ENCODE results near the gene SPG21.

The SPG21 gene

GRCh38 chr15:64928626-64929220 lies 61.0 kb downstream of the SPG21 start:
- Histone ChIP-seq H3K4me2 (ENCODE audit: low read length) (peak overlapping the region; percentile 31), H3K4me3 (ENCODE audit: low read depth, low read length) (no peak overlapping the region), H3K9me3 (ENCODE audit: control insufficient read depth, low read length) (no peaks in the 10 kb centered on the region), H3K27ac (peak overlapping the region; percentile 67), H3K36me3 (ENCODE audit: control insufficient read depth, insufficient read depth, low read length) (no peaks in the 10 kb centered on the region), H3K9ac (no peak overlapping the region), H3K27me3 (ENCODE audit: control insufficient read depth, insufficient read depth, low read length) (no peaks in the 10 kb centered on the region), H3K4me1 (peaks cover 9% of the 10 kb centered on the region), H2AFZ (no peak overlapping the region), H3K79me2 (no peaks in the 10 kb centered on the region)
- TF ChIP-seq CTCF (IDR thresholded peaks at IDR 0.05) = no peak

GRCh38 chr15:64926661-64927060 lies 63.1 kb downstream of the SPG21 start:
- no peak overlapping the region for H3K4me2 ChIP-seq (ENCODE audit: low read length)

DNA sequence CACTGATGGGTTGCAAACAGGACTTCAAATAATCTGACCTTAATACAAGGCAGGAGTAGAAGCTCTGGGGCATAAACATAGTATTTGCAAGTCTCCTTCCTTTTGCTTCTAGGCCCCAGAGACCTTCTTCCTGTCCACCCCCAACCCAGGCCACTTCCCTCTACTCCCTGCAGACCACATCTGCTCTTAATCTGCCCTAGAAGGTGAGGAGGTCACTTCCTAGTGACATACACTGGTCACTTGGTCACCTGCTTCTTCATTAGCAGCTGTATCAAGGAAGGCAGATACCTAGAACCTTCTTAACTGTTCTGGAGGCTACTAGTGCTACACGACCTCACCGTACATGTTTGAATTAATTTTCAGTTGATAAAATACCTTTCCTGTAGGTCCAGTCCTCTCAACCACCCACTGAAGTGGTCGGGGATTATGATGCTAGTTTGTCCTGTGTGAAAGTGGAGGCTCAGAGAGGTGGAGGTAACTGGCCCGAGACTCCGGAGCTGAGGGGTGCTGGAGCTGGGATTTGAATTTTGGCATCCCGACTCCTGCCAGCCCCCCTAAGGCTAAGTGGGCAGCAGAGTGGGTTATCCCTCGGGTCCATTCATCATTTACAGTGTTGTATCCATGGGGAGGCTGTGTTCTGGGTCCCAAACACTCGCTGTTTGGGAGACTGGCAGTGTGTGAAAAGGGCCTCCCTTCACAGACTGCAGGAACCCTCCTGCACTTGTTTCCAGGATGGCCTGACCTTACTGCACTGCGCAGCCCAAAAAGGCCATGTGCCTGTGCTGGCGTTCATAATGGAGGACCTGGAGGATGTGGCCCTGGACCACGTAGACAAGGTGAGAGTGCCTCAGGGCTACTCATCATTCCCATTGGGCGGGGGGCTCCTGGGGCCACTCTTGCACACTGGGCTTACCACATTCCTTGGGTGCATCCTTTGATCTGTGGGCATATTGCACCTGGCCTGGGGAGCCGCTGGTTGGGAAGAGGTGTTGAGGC lies 64.1 kb downstream of the SPG21 start:
- no peak overlapping the region for H3K4me3 ChIP-seq (ENCODE audit: low read depth, low read length)
- H3K27ac ChIP-seq = no peak overlapping the region
- H3K36me3 ChIP-seq (ENCODE audit: control insufficient read depth, insufficient read depth, low read length) = no peaks in the 10 kb centered on the region
- no peak for TF ChIP-seq CTCF (IDR thresholded peaks at IDR 0.05)
- no peaks in the 10 kb centered on the region for H3K9me3 ChIP-seq (ENCODE audit: control insufficient read depth, low read length)
- no peaks in the 10 kb centered on the region for H3K27me3 ChIP-seq (ENCODE audit: control insufficient read depth, insufficient read depth, low read length)
- peaks cover 9% of the 10 kb centered on the region for H3K4me1 ChIP-seq
- no peak overlapping the region for H3K9ac ChIP-seq
- H3K4me2 ChIP-seq (ENCODE audit: low read length) = no peak overlapping the region
- no peak overlapping the region for H2AFZ ChIP-seq
- H3K79me2 ChIP-seq = no peaks in the 10 kb centered on the region

More at GRCh38 chr15:64926661-64927060, 63.1 kb downstream of the SPG21 start:
- Histone ChIP-seq H3K9me3 (ENCODE audit: control insufficient read depth, low read length) (no peaks in the 10 kb centered on the region), H2AFZ (no peak overlapping the region), H3K27me3 (ENCODE audit: control insufficient read depth, insufficient read depth, low read length) (no peaks in the 10 kb centered on the region), H3K4me3 (ENCODE audit: low read depth, low read length) (no peak overlapping the region), H3K4me1 (peaks cover 9% of the 10 kb centered on the region), H3K27ac (no peak overlapping the region), H3K36me3 (ENCODE audit: control insufficient read depth, insufficient read depth, low read length) (no peaks in the 10 kb centered on the region), H3K79me2 (no peaks in the 10 kb centered on the region), H3K9ac (no peak overlapping the region)
- no peak for TF ChIP-seq CTCF (IDR thresholded peaks at IDR 0.05)

DNA sequence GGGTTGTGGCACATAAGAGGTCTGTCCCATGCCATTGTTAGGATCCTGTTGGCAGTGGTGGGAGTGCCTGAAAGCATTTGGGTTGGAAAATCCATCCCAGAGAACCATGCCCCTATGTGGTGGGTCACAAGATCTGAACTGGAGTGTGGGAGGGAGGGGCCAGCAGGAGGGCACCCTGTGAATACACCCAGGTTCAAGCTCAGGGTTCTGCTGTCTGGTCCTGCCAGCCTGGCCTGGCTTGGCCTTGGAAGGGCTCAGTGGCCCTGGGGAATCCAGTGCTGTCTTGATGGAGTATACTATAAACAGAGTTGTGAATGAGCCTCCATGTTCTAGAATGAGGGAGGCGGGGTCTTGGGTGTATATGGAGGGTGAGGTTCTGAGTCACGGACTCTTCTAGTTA lies 66.2 kb downstream of the SPG21 start:
- H3K27me3 ChIP-seq (ENCODE audit: control insufficient read depth, insufficient read depth, low read length) = no peaks in the 10 kb centered on the region
- H2AFZ ChIP-seq = no peak overlapping the region
- H3K36me3 ChIP-seq (ENCODE audit: control insufficient read depth, insufficient read depth, low read length) = no peaks in the 10 kb centered on the region
- no peak overlapping the region for H3K4me2 ChIP-seq (ENCODE audit: low read length)
- no peak overlapping the region for H3K9ac ChIP-seq
- H3K4me1 ChIP-seq = peaks cover 4% of the 10 kb centered on the region
- H3K4me3 ChIP-seq (ENCODE audit: low read depth, low read length) = no peak overlapping the region
- no peak overlapping the region for H3K27ac ChIP-seq
- no peaks in the 10 kb centered on the region for H3K9me3 ChIP-seq (ENCODE audit: control insufficient read depth, low read length)
- no peaks in the 10 kb centered on the region for H3K79me2 ChIP-seq
- TF ChIP-seq CTCF (IDR thresholded peaks at IDR 0.05) = no peak

Measured in parathyroid adenoma (tissue), 2 donors.